Mesendoderm (in vitro differentiated cells): ENCODE measurements around the gene CALN1.

Experiments
- DNase-seq: peaks from one replicate; pipeline ENCODE4 v3.0.0; 2013
- H2AK5ac ChIP-seq: 2 replicates; pipeline ENCODE4 v1.6.1; 2013; ENCODE audit warnings: low read length, inconsistent platforms
- H2BK120ac ChIP-seq: 2 replicates; pipeline ENCODE4 v1.6.1; 2013; ENCODE audit warnings: low read depth, mild to moderate bottlenecking, low read length, moderate library complexity, mixed read lengths
- H2BK15ac ChIP-seq: replicated peaks from 2 replicates; pipeline ENCODE4 v1.6.1; 2013; ENCODE audit warnings: low read depth, mild to moderate bottlenecking, moderate library complexity
- H2BK5ac ChIP-seq: 2 replicates; pipeline ENCODE4 v1.6.1; 2013; ENCODE audit warnings: low read length, inconsistent platforms
- H3K18ac ChIP-seq: 2 replicates; pipeline ENCODE4 v1.6.1; 2013; ENCODE audit warnings: mild to moderate bottlenecking, low read length, mixed read lengths
- H3K23ac ChIP-seq: one replicate; pipeline ENCODE4 v1.6.1; 2013; ENCODE audit warnings: low read length
- H3K27ac ChIP-seq: 2 replicates; pipeline ENCODE4 v1.5.1; 2013; ENCODE audit warnings: low read depth, mild to moderate bottlenecking, inconsistent platforms, low read length, moderate library complexity
- H3K27me3 ChIP-seq: 2 replicates; pipeline ENCODE4 v1.6.1; 2013; ENCODE audit warnings: low read length, control low read depth, mild to moderate bottlenecking, inconsistent platforms; ENCODE audit not compliant: insufficient read depth, poor library complexity
- H3K36me3 ChIP-seq: 2 replicates; pipeline ENCODE4 v1.6.1; 2013; ENCODE audit warnings: low read length, inconsistent platforms; ENCODE audit not compliant: control insufficient read depth, insufficient read depth
- H3K4ac ChIP-seq: one replicate; pipeline ENCODE4 v1.6.1; 2013; ENCODE audit warnings: low read depth, mild to moderate bottlenecking, low read length, moderate library complexity
- H3K4me1 ChIP-seq: 2 replicates; pipeline ENCODE4 v1.6.1; 2013; ENCODE audit warnings: low read depth, low read length, inconsistent platforms; ENCODE audit not compliant: control insufficient read depth
- H3K4me2 ChIP-seq: 2 replicates; pipeline ENCODE4 v1.6.1; 2013; ENCODE audit warnings: low read length
- H3K4me3 ChIP-seq: 2 replicates; pipeline ENCODE4 v1.5.1; 2013; ENCODE audit warnings: mild to moderate bottlenecking, low read length
- H3K56ac ChIP-seq: one replicate; pipeline ENCODE4 v1.6.1; 2013; ENCODE audit warnings: low read length
- H3K79me1 ChIP-seq: 2 replicates; pipeline ENCODE4 v1.6.1; 2013; ENCODE audit warnings: low read length, inconsistent platforms
- H3K79me2 ChIP-seq: 2 replicates; pipeline ENCODE4 v1.6.1; 2013; ENCODE audit warnings: mild to moderate bottlenecking, low read length; ENCODE audit not compliant: control insufficient read depth, insufficient read depth
- H3K9ac ChIP-seq: 2 replicates; pipeline ENCODE4 v1.6.1; 2013; ENCODE audit warnings: low read length, inconsistent platforms
- H4K5ac ChIP-seq: one replicate; pipeline ENCODE4 v1.6.1; 2013; ENCODE audit warnings: low read length
- H4K8ac ChIP-seq: one replicate; pipeline ENCODE4 v1.6.1; 2013; ENCODE audit warnings: low read depth, mild to moderate bottlenecking, control low read depth, low read length, moderate library complexity
- WGBS: extraction: QIAGEN DNeasy Blood & Tissue Kit; methylation state at CpG from one replicate; pipeline ENCODE4 v1.1.7; 2013; ENCODE audit warnings: low lambda C conversion rate, missing lambda C conversion rate; ENCODE audit not compliant: insufficient coverage; ENCODE audit errors: extremely low coverage; 5-methylcytosine and 5-hydroxymethylcytosine counted together

CALN1 gene

GRCh38 chr7:71860572-71860971 is 551.6 kb downstream of the CALN1 start:
- Histone ChIP-seq H3K23ac (no peak overlapping the region), H2BK15ac (no peak overlapping the region), H3K27ac (no peak overlapping the region), H3K9ac (no peak overlapping the region), H3K27me3 (no peaks in the 10 kb centered on the region), H2BK120ac (no peak overlapping the region), H3K4me2 (no peak overlapping the region), H3K79me2 (no peaks in the 10 kb centered on the region), H4K8ac (no peak overlapping the region), H2BK5ac (no peak overlapping the region), H3K56ac (no peak overlapping the region), H3K36me3 (no peaks in the 10 kb centered on the region), H3K4me1 (no peaks in the 10 kb centered on the region), H3K4me3 (no peak overlapping the region), H4K5ac (no peak overlapping the region), H3K4ac (no peak overlapping the region), H3K18ac (no peak overlapping the region), H3K79me1 (no peaks in the 10 kb centered on the region), H2AK5ac (no peak overlapping the region)
- WGBS = no CpG with 5 or more reads among the region's 4 CpGs
- no peak for DNase-seq

GRCh38 chr7:71857338-71857737 is 554.8 kb downstream of the CALN1 start:
- Histone ChIP-seq H3K4ac (no peak overlapping the region), H3K56ac (no peak overlapping the region), H3K18ac (no peak overlapping the region), H3K27ac (no peak overlapping the region), H2BK15ac (no peak overlapping the region), H3K36me3 (no peaks in the 10 kb centered on the region), H2AK5ac (no peak overlapping the region), H3K4me3 (no peak overlapping the region), H2BK5ac (no peak overlapping the region), H4K5ac (no peak overlapping the region), H3K4me1 (no peaks in the 10 kb centered on the region), H3K9ac (no peak overlapping the region), H3K27me3 (no peaks in the 10 kb centered on the region), H3K4me2 (no peak overlapping the region), H2BK120ac (no peak overlapping the region), H3K79me1 (no peaks in the 10 kb centered on the region), H3K79me2 (no peaks in the 10 kb centered on the region), H4K8ac (no peak overlapping the region), H3K23ac (no peak overlapping the region)
- no CpG with 5 or more reads among the region's 6 CpGs for WGBS
- DNase-seq = no peak

- H3K4me2 ChIP-seq = no peak overlapping the region
- H3K79me2 ChIP-seq = no peaks in the 10 kb centered on the region
- H3K27me3 ChIP-seq = no peaks in the 10 kb centered on the region
- H3K79me1 ChIP-seq = no peaks in the 10 kb centered on the region
- no peaks in the 10 kb centered on the region for H3K4me1 ChIP-seq
- no peak overlapping the region for H3K27ac ChIP-seq
- no peak overlapping the region for H2BK5ac ChIP-seq
- no peak overlapping the region for H3K9ac ChIP-seq
- no peak overlapping the region for H3K18ac ChIP-seq
- DNase-seq = no peak
- H2BK15ac ChIP-seq = no peak overlapping the region
- H2AK5ac ChIP-seq = no peak overlapping the region
- no peak overlapping the region for H2BK120ac ChIP-seq
- H3K36me3 ChIP-seq = no peaks in the 10 kb centered on the region
- no peak overlapping the region for H3K23ac ChIP-seq
- no peak overlapping the region for H3K4ac ChIP-seq
- H3K4me3 ChIP-seq = no peak overlapping the region
- H4K5ac ChIP-seq = no peak overlapping the region
- no peak overlapping the region for H3K56ac ChIP-seq
- H4K8ac ChIP-seq = no peak overlapping the region
- WGBS = no CpG with 5 or more reads among the region's 12 CpGs
These were observed 557.4 kb downstream of the CALN1 start for GRCh38 chr7:71854546-71855397.

- Histone ChIP-seq H3K4ac (no peak overlapping the region), H3K56ac (no peak overlapping the region), H3K27me3 (no peaks in the 10 kb centered on the region), H3K4me3 (no peak overlapping the region), H4K5ac (no peak overlapping the region), H4K8ac (no peak overlapping the region), H3K18ac (no peak overlapping the region), H2BK120ac (no peak overlapping the region), H2BK5ac (no peak overlapping the region), H3K27ac (no peak overlapping the region), H3K79me1 (no peaks in the 10 kb centered on the region), H3K9ac (no peak overlapping the region), H3K79me2 (no peaks in the 10 kb centered on the region), H2AK5ac (no peak overlapping the region), H2BK15ac (no peak overlapping the region), H3K4me2 (no peak overlapping the region), H3K23ac (no peak overlapping the region), H3K36me3 (no peaks in the 10 kb centered on the region), H3K4me1 (no peaks in the 10 kb centered on the region)
- WGBS = no CpG with 5 or more reads among the region's 9 CpGs
- DNase-seq = no peak
These were observed 560.2 kb downstream of the CALN1 start for GRCh38 chr7:71851776-71852498.

GRCh38 chr7:71846160-71846559 is 566.0 kb downstream of the CALN1 start:
- Histone ChIP-seq H4K8ac (no peak overlapping the region), H3K36me3 (no peaks in the 10 kb centered on the region), H3K4me3 (no peak overlapping the region), H4K5ac (no peak overlapping the region), H3K23ac (no peak overlapping the region), H3K18ac (no peak overlapping the region), H3K4ac (no peak overlapping the region), H3K4me1 (no peaks in the 10 kb centered on the region), H2AK5ac (no peak overlapping the region), H3K27ac (no peak overlapping the region), H2BK15ac (no peak overlapping the region), H2BK120ac (no peak overlapping the region), H3K79me1 (no peaks in the 10 kb centered on the region), H3K56ac (no peak overlapping the region), H3K9ac (no peak overlapping the region), H3K4me2 (no peak overlapping the region), H3K27me3 (no peaks in the 10 kb centered on the region), H3K79me2 (no peaks in the 10 kb centered on the region), H2BK5ac (no peak overlapping the region)
- peak; percentile 59 for DNase-seq
- no CpG with 5 or more reads among the region's 9 CpGs for WGBS
